Hematopoietic multipotent progenitor cell treated with erythropoietin and hydrocortisone succinate and interleukin-3 and kit ligand, for 8 days (in vitro differentiated cells): ENCODE data around the gene TECPR1.

Experiments
- DNase-seq: peaks from one replicate; pipeline ENCODE4 v3.0.0-alpha.2; 2015

Gene TECPR1

GRCh38 chr7:98251601-98252424 lies at the start of gene TECPR1:
Gene TECPR1, minus strand, starts transcription at chr7:98252232. Its CDS starts 6,086 bp downstream, at chr7:98246146.
- DNase-seq, result peak; percentile 89

DNA sequence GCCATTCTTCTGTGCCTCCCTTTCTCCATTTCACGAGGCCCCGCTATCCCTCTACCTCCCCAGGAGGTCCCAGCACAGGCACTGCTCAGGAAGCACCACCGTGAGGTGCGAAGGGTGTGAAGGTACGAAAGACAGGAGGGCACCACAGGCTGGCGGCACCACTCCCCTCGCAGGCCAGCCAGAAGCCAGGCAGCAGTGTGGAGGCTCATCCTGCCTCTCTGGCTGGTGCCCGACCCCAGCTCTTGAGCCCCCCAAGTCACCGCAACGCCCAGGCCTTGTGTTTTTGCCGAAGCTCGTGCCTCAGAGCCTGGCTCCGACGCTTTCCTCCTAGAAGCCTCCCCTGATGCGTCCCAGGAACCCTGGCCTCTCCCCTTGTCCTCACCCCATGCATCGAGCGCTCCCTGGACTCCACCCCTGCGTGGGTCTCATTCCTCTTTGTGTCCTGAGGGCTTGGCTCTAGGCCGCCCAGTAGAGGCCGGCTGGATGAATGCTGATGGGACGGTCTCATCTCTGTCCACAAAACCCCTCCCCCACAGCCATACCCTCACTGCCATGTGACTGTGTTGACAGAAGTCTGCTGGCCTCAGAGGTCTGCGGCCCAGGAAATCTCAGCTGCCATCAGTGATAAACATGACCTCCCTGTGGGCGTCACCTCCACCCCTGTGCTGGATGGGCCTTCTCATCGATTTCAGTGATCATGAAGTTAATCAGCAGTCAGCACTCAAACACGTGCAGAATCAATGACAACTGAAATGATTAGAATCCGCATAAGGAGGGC lies 48.8 kb upstream of the TECPR1 start:
- no peak for DNase-seq

DNA sequence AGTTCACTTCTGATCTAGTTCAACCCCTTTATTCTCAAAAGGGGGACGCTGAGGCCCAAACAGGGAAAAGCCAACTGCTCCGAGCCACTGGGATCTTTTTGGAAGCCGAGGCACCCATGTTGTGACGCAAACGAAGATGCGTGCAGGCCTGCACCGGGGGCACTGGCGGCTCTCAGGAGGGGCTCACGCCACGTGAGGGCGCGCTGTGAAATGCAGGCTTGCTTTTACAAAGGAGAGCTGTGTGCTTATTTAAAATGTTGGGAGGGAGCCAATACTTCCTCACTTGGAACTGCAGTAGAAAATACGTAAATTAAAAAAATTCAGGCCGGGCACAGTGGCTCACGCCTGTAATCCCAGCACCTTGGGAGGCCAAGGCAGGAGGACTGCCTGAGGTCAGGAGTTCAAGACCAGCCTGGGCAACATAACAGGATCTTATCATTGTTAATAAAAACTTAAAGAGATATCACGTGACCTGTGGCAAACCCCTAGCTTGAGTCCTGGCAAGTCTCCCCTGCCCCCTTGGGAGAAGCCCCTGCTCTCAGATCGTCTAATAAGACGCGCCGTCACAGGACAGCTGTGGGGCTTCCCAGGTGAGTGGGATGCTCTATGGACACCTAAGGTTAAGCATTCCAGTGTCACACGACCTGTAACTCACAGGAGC lies 45.7 kb upstream of the TECPR1 start:
- DNase-seq, result no peak

GRCh38 chr7:98296833-98297232 lies 44.8 kb upstream of the TECPR1 start:
- no peak for DNase-seq

- DNase-seq, result no peak
Measured at GRCh38 chr7:98295467-98296192, 43.6 kb upstream of the TECPR1 start.

GRCh38 chr7:98294798-98295382 lies 42.9 kb upstream of the TECPR1 start:
- DNase-seq, result peak; percentile 38

DNA sequence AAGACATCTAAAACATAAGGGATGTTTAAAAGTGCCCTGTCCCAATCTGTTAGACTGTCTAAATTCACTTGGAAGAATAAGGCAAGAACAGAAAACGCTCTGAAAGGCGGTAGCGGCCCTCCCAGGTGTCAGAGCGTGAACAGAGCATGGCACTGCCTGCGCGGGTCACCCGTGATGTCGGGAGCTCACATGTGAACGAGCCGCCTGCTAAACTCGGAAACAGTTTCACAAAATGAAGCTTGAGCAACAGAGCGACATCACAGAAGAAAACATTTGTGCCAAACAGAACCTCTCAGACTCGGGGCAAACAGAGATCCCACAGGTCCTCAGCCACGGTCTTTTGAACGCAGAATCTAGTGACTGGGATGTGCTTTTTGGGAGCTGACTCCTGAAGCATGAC lies 42.3 kb upstream of the TECPR1 start:
- no peak for DNase-seq

DNA sequence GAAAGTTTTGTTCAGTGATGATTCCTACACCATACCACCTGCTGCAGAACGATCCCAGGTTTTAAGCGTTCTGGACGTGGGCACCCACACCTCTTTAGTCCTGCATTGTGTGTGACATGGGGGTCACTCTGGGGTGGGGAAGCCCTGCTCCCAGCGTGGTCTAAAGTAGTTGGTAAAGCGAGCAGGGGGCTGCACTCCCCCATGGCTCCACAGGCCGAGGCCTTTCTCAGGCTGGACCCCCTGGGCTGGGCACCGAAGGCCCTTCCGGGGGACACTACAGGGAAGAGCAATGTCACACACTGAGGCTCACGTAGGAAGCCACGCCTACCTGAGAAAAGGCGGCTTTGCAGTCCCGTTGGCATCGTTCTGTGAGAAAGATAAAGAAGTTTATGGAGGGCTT lies 41.7 kb upstream of the TECPR1 start:
- no peak for DNase-seq

- DNase-seq, result no peak
Measured at GRCh38 chr7:98293265-98293664, 41.2 kb upstream of the TECPR1 start.

- no peak for DNase-seq
Measured at GRCh38 chr7:98291717-98292116, 39.7 kb upstream of the TECPR1 start.

- no peak for DNase-seq
Measured at GRCh38 chr7:98289333-98289875, 37.4 kb upstream of the TECPR1 start.

GRCh38 chr7:98288064-98288823 lies 36.2 kb upstream of the TECPR1 start:
- DNase-seq, result no peak

- no peak for DNase-seq
Measured at GRCh38 chr7:98287486-98287959, 35.5 kb upstream of the TECPR1 start.

GRCh38 chr7:98286701-98287485 lies 34.9 kb upstream of the TECPR1 start:
- DNase-seq, result no peak

DNA sequence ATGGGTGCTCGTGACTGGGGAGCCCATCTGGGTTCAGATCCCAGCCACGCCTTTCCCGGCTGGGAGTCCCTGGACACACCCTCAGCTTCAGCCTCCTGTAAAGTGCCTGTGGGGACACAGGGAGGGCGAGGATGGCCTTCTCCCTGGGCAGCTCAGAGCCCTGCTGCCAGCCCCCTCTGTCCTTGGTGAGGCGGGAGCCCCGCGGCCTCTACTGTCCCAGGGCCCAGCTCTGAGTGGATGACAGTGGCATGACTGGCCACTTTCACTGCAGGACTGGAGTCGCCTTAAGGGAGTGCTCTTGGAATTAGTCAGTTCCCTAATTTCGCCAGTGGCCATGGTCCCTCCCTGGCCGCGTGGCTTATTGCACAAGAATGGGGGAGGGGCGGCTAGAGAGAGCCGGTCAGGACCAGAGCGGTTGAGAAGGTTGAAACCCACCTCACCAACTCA lies 34.1 kb upstream of the TECPR1 start:
- no peak for DNase-seq

GRCh38 chr7:98285157-98286092 lies 33.4 kb upstream of the TECPR1 start:
- DNase-seq, result no peak

DNA sequence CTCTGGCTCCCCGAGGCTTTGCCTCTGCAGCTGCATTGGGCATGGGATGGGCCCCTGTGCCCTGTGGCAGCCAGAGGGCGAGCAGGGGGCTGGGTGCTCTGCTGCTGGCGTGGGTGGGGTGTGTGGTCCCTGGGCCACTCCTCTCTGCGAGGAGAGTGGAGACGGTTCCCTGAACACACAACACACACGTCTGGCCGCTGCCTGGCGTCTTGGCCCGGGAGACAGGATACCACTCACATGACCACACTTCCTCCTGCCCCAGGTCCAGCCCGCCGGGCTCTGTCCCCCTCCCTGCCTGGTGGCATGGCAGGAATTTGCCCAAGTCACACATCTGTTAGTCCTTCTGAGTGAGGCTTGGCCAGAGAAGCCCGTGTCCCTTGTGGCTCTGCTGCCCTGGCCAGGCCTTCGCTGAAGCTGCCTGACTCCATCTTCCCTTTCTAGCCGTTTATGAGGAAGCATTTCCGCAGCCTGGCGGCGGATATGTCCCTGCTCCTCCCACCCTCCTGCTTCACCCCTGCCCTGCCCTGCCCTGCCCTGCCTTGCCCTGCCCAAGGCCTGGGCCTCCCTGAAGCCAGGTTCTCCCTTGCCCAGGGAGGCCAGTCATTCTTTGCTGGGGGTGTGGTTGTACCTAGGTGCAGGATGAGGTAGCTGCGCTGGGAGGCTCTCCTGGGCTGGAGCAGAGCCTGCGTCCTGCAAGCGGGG lies 32.5 kb upstream of the TECPR1 start:
- peak; percentile 9 for DNase-seq

DNA sequence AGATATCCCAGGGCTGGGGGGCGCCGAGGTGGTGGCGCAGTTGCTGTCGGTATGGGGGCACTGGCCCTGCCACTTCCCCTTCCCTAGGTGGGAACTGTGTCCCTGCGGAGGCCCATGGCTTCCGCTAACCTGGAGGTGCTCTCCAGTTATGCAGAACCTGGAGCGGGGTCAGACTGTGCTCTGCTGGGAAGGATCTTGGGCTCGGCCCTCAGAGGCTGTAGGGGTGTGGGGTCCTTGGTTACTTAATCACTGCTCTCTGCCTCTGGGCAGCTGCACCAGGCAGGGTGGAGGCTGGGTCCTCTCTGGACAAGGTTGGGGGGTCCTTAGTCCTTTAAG lies 31.8 kb upstream of the TECPR1 start:
- DNase-seq, result no peak
